HCT116 (cell line): Measurements from ENCODE around the gene ASAP3. TPM values are rescaled to one million over a fixed set of nuclear protein-coding genes. Genes with fewer than 3 reads are reported as not detected.

Experiments used
- ATAC-seq: fragments of 200-7000 bp; cut with Tn5 transposase; 2 replicates; pipeline ENCODE4 v1.9.1; 2020; ENCODE audit warnings: mild to moderate bottlenecking, moderate library complexity
- BruUV-seq: library from RNA; stranded (reverse); fragments of 400-500 nt; replicated peaks from 2 replicates; lab custom pipeline; 2021; lab: Mats Ljungman, UMichigan
- CTCF ChIA-PET: fragments of 300-600 bp; sonication (Branson Sonifier 250); formaldehyde crosslinking; loops from one replicate; lab custom pipeline; 2021; ENCODE audit warnings: antibody characterized with exemption; lab: Charles Lee
- POLR2A ChIA-PET: fragments of 300-600, 350-600 bp; sonication (Branson Sonifier 250); formaldehyde crosslinking; loops from one replicate; lab custom pipeline; 2021; ENCODE audit warnings: antibody characterized with exemption; lab: Charles Lee
- RAD21 ChIA-PET, 2 experiments: fragments of 300-600 bp; sonication (Branson Sonifier 250); formaldehyde crosslinking; loops; one replicate each; lab custom pipeline; 2023; ENCODE audit warnings: low total read pairs in 2 of 2; ENCODE audit not compliant: uncharacterized antibody in 2 of 2, unreplicated experiment in 2 of 2, low non-redundant PET in 1 of 2; lab: Charles Lee
- DNase-seq: peaks from one replicate; pipeline ENCODE4 v3.0.0-alpha.2; 2010; ENCODE audit warnings: low read depth, low spot score
- H2AFZ ChIP-seq: fragments of 200-600 bp; shearing (Covaris generic), sonication (generic); 2 replicates; pipeline ENCODE4 v1.6.1; 2017; ENCODE audit warnings: low read depth, mixed run types, mixed read lengths, antibody characterized with exemption, low read length; ENCODE audit not compliant: poor library complexity, severe bottlenecking
- H3K27ac ChIP-seq: 2 replicates; pipeline ENCODE4 v1.5.1; 2012; ENCODE audit warnings: low read depth, low read length
- H3K27me3 ChIP-seq: fragments of 200-600 bp; sonication (generic); 2 replicates; pipeline ENCODE4 v1.6.1; 2016; ENCODE audit warnings: mixed run types, low read length, mixed read lengths; ENCODE audit not compliant: insufficient read depth
- H3K36me3 ChIP-seq, 2 experiments: fragments of 200-500 bp in 1 of 2; fragments of 200-600 bp in 1 of 2; sonication (Bioruptor generic) in 1 of 2; sonication (generic) in 1 of 2; 2 replicates each; pipeline versions ENCODE4 v1.5.1 to v1.6.1; 2014 to 2016; ENCODE audit warnings: low read length in 2 of 2, inconsistent platforms in 1 of 2, mixed read lengths in 1 of 2, mixed run types in 1 of 2; ENCODE audit not compliant: insufficient read depth in 2 of 2, control insufficient read depth in 1 of 2
- H3K4me1 ChIP-seq, 2 experiments: fragments of 200-600 bp in 1 of 2; sonication (generic) in 1 of 2; 2 replicates each; pipeline versions ENCODE4 v1.5.1 to v1.6.1; 2012 to 2017; ENCODE audit warnings: low read length in 2 of 2, inconsistent platforms in 1 of 2, mild to moderate bottlenecking in 1 of 2, mixed read lengths in 1 of 2, mixed run types in 1 of 2, moderate library complexity in 1 of 2; ENCODE audit not compliant: insufficient read depth in 2 of 2, control insufficient read depth in 1 of 2
- H3K4me2 ChIP-seq: fragments of 200-600 bp; sonication (generic); 2 replicates; pipeline ENCODE4 v1.6.1; 2017; ENCODE audit warnings: mixed run types, low read length, mixed read lengths
- H3K4me3 ChIP-seq, 2 experiments: fragments of 200-600 bp in 1 of 2; sonication (generic) in 1 of 2; replicated peaks in 1 of 2; 2 replicates each; pipeline ENCODE4 v1.5.1; 2011 to 2016; ENCODE audit warnings: low read length in 2 of 2, control low read depth in 1 of 2, low read depth in 1 of 2, mild to moderate bottlenecking in 1 of 2, mixed read lengths in 1 of 2, mixed run types in 1 of 2
- H3K79me2 ChIP-seq: fragments of 200-600 bp; sonication (generic); 2 replicates; pipeline ENCODE4 v1.6.1; 2017; ENCODE audit warnings: mild to moderate bottlenecking, mixed run types, low read length, moderate library complexity, mixed read lengths; ENCODE audit not compliant: insufficient read depth
- H3K9ac ChIP-seq: fragments of 200-600 bp; sonication (generic); 2 replicates; pipeline ENCODE4 v1.6.1; 2016; ENCODE audit warnings: low read length, mixed read lengths
- H3K9me2 ChIP-seq: fragments of 200-600 bp; sonication (generic), shearing (Covaris generic); 2 replicates; pipeline ENCODE4 v1.6.1; 2017; ENCODE audit warnings: mixed run types, mild to moderate bottlenecking, moderate library complexity; ENCODE audit not compliant: insufficient read depth
- H3K9me3 ChIP-seq, 2 experiments: fragments of 200-500 bp in 1 of 2; fragments of 200-600 bp in 1 of 2; sonication (Bioruptor generic) in 1 of 2; sonication (generic) in 1 of 2; 2 replicates each; pipeline ENCODE4 v1.6.1; 2014 to 2017; ENCODE audit warnings: low read length in 2 of 2, mixed read lengths in 2 of 2, inconsistent platforms in 1 of 2, low read depth in 1 of 2, mild to moderate bottlenecking in 1 of 2, mixed run types in 1 of 2, moderate library complexity in 1 of 2; ENCODE audit not compliant: control insufficient read depth in 1 of 2, insufficient read depth in 1 of 2
- H4K20me1 ChIP-seq: fragments of 200-600 bp; sonication (generic), shearing (Covaris generic); 2 replicates; pipeline ENCODE4 v1.6.1; 2017; ENCODE audit warnings: mixed run types, mild to moderate bottlenecking, moderate library complexity; ENCODE audit not compliant: insufficient read depth
- CBX3 ChIP-seq: IDR thresholded peaks from 2 replicates; pipeline ENCODE4 v1.6.1; 2012; ENCODE audit warnings: low read depth
- EZH2 ChIP-seq: fragments of 200-600 bp; sonication (generic); IDR thresholded peaks from 2 replicates; pipeline ENCODE4 v1.6.1; 2017; ENCODE audit warnings: antibody characterized with exemption, mixed run types
- JUND ChIP-seq: IDR thresholded peaks from 2 replicates; pipeline ENCODE4 v1.6.1; 2012
- intact Hi-C: fragments of 100-400 bp; cut with micrococcal nuclease; formaldehyde crosslinking; loops from 2 replicates; pipeline ENCODE4 v1.10.0; 2022
- total RNA-seq: library from RNA; stranded (reverse); gene quantifications from one replicate; pipeline ENCODE4 v1.2.1, GENCODE V29; 2021; ENCODE audit not compliant: unreplicated experiment

The ASAP3 gene
- total RNA-seq, 1 experiment from 2014 or later: 19.7 TPM

DNA sequence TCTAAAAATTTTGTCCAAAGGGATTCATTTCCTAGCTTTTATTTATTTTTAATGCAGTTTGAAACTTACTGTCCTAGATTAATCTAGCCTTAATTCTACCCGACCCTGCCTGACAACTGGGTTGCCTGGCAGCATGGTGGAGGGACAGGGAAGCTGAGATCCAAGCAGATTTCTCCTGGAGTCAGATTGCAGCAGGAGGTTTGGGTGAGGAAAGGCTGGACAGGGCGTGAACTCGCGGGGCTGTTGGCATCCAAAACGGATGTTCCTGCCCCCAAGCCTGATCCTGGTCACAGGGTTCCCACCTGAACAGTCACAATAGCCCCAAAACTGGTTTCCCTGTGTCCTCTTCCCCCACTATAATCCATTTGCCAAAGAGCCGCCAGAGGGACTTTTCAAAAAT, 82.7 kb downstream of the ASAP3 start:
- no peak overlapping the region for H3K4me3 ChIP-seq
- no peaks in the 10 kb centered on the region for H4K20me1 ChIP-seq
- RAD21 ChIA-PET: no interaction called here
- TF ChIP-seq EZH2: no peak
- no peaks in the 10 kb centered on the region for H3K9me3 ChIP-seq
- H3K4me2 ChIP-seq: no peak overlapping the region
- no peak overlapping the region for H2AFZ ChIP-seq
- peaks cover 21 to 37% of the 10 kb centered on the region in 2 experiments for H3K4me1 ChIP-seq
- no peaks in the 10 kb centered on the region for H3K36me3 ChIP-seq
- BruUV-seq: no TSS peak
- no peak for DNase-seq
- intact Hi-C loops: loop anchor here (10.0 kb wide), 1 partner anchor 427 kb away; the partner anchor contains the start of gene LACTBL1
- no peaks in the 10 kb centered on the region for H3K27me3 ChIP-seq
- CTCF ChIA-PET: no interaction called here
- no peaks in the 10 kb centered on the region for H3K9me2 ChIP-seq
- no peak overlapping the region for H3K27ac ChIP-seq
- POLR2A ChIA-PET: no interaction called here
- H3K9ac ChIP-seq: no peak overlapping the region
- ATAC-seq: no peak
- no peaks in the 10 kb centered on the region for H3K79me2 ChIP-seq

DNA sequence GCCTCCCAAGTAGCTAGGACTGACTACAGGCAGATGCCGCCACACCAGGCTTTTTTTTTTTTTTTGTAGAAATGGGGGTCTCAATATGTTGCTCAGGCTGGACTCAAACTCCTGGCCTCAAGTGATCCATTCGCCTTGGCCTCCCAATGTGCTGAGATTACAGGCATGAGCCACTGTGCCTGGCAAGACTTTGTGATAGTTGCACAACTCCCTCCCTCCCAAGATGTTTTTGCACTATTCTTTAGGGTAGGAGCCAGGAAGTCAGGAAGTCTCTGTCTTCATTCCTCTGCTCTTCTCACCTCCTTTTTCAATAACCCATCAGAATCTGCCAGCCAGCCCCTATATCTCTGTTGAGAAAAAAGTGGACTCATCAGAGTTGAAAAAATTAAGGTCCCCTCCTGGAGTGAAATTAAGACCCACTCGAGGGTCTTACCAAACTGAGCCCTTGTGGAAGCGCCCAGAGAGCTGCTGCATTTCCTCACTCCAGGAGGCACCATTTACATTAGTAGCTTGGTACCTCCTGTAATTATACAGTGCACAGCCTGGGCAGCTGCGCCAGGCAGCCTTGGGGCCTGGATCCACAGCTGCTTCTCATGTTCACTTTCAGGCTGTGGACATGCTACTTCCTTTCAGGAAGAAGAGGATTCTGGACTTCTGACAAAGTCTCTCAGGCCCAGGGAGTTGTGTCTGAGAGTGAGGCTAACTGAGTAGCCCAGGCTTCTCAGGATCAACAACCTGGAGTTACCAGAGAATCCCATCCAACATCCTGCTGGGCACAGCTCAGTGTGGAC, 83.5 kb downstream of the ASAP3 start:
- H3K9me2 ChIP-seq: no peaks in the 10 kb centered on the region
- intact Hi-C loops: loop anchor here (10.0 kb wide), 1 partner anchor 426 kb away; the partner anchor contains the start of gene LACTBL1
- no peaks in the 10 kb centered on the region for H3K27me3 ChIP-seq
- RAD21 ChIA-PET: no interaction called here
- H3K4me1 ChIP-seq: peaks cover 21 to 37% of the 10 kb centered on the region in 2 experiments
- POLR2A ChIA-PET: no interaction called here
- no TSS peak for BruUV-seq
- DNase-seq (no peak), ATAC-seq (no peak)
- H2AFZ ChIP-seq: no peak overlapping the region
- H3K4me2 ChIP-seq: no peak overlapping the region
- H4K20me1 ChIP-seq: no peaks in the 10 kb centered on the region
- H3K36me3 ChIP-seq: no peaks in the 10 kb centered on the region
- H3K9me3 ChIP-seq: no peaks in the 10 kb centered on the region
- no peaks in the 10 kb centered on the region for H3K79me2 ChIP-seq
- no peak overlapping the region for H3K27ac ChIP-seq
- CTCF ChIA-PET: no interaction called here
- TF ChIP-seq CBX3: no peak
- no peak for TF ChIP-seq JUND
- no peak overlapping the region for H3K9ac ChIP-seq
- no peak overlapping the region for H3K4me3 ChIP-seq
